B cell (primary cell): ENCODE data around the gene SH3RF3. TPM values are rescaled to one million over a fixed set of nuclear protein-coding genes. Genes with fewer than 3 reads are reported as not detected.

Experiments used
- ATAC-seq: fragments of 200-7000 bp; cut with Tn5 transposase; one replicate; pipeline ENCODE4 v1.10.0; 2021; ENCODE audit warnings: low read depth, mild to moderate bottlenecking, moderate number of reproducible peaks, moderate library complexity
- CTCF ChIA-PET: fragments of 350-600 bp; sonication (Branson Sonifier 250); formaldehyde crosslinking; loops from one replicate; lab custom pipeline; 2021; ENCODE audit warnings: antibody characterized with exemption, inconsistent platforms; lab: Charles Lee
- POLR2A ChIA-PET: fragments of 350-600 bp; sonication (Branson Sonifier 250); formaldehyde crosslinking; loops from one replicate; lab custom pipeline; 2021; ENCODE audit warnings: antibody characterized with exemption; lab: Charles Lee
- DNase-seq: peaks from one replicate; pipeline ENCODE4 v3.0.0; 2013
- H2AFZ ChIP-seq: 2 replicates; pipeline ENCODE4 v1.6.1; 2012; ENCODE audit warnings: mild to moderate bottlenecking, low read depth, low read length; ENCODE audit not compliant: insufficient read depth, poor library complexity, severe bottlenecking
- H3K27ac ChIP-seq, 2 donors: 1 replicate in 1 of 2; 2 replicates in 1 of 2; pipeline ENCODE4 v1.5.1; 2012 to 2013; ENCODE audit warnings: low read length in 2 of 2, mild to moderate bottlenecking in 2 of 2, moderate library complexity in 1 of 2
- H3K27me3 ChIP-seq, 4 experiments: fragments of 200-600 bp in 1 of 4; sonication (generic) in 1 of 4; replicated peaks in 1 of 4; 1 replicate in 2 of 4; 2 replicates in 2 of 4; pipeline versions ENCODE4 v1.6.1 to v1.7.0; 2013 to 2016; ENCODE audit warnings: low read length in 3 of 4, mild to moderate bottlenecking in 2 of 4, mixed read lengths in 1 of 4, moderate library complexity in 1 of 4; ENCODE audit not compliant: insufficient read depth in 4 of 4, control insufficient read depth in 3 of 4; ENCODE audit errors: control extremely low read depth in 1 of 4
- H3K36me3 ChIP-seq, 2 experiments: replicated peaks in 1 of 2; 1 replicate in 1 of 2; 2 replicates in 1 of 2; pipeline versions ENCODE4 v1.6.1 to v1.7.1; 2013; ENCODE audit warnings: low read length in 1 of 2; ENCODE audit not compliant: insufficient read depth in 2 of 2, control insufficient read depth in 1 of 2; ENCODE audit errors: control extremely low read depth in 1 of 2, extremely low read depth in 1 of 2
- H3K4me1 ChIP-seq, 2 donors: fragments of 200-600 bp in 1 of 2; sonication (generic) in 1 of 2; 1 replicate in 1 of 2; 2 replicates in 1 of 2; pipeline versions ENCODE4 v1.5.1 to v1.6.1; 2013 to 2017; ENCODE audit warnings: low read length in 2 of 2; ENCODE audit not compliant: control insufficient read depth in 2 of 2, insufficient read depth in 2 of 2
- H3K4me2 ChIP-seq: replicated peaks from 2 replicates; pipeline ENCODE3; 2012; ENCODE audit warnings: mild to moderate bottlenecking, low read depth, low read length; ENCODE audit not compliant: poor library complexity, severe bottlenecking
- H3K4me3 ChIP-seq, 5 experiments: fragments of 200-600 bp in 1 of 5; sonication (generic) in 1 of 5; 1 replicate in 3 of 5; 2 replicates in 2 of 5; pipeline versions ENCODE4 v1.5.1 to v1.7.0; 2011 to 2016; ENCODE audit warnings: low read length in 4 of 5, mild to moderate bottlenecking in 4 of 5, low read depth in 2 of 5, control low read depth in 1 of 5, moderate library complexity in 1 of 5; ENCODE audit not compliant: insufficient read depth in 1 of 5; ENCODE audit errors: control extremely low read depth in 1 of 5, extremely low read depth in 1 of 5
- H3K79me2 ChIP-seq: fragments of 200-600 bp; sonication (generic); one replicate; pipeline ENCODE4 v1.6.0; 2016; ENCODE audit warnings: low read length; ENCODE audit not compliant: control insufficient read depth, insufficient read depth
- H3K9ac ChIP-seq: fragments of 200-600 bp; sonication (generic); 2 replicates; pipeline ENCODE4 v1.6.1; 2017; ENCODE audit warnings: mild to moderate bottlenecking, low read length, moderate library complexity
- H3K9me3 ChIP-seq, 3 donors: one replicate each; pipeline versions ENCODE4 v1.6.1 to v1.7.1; 2013; ENCODE audit warnings: low read length in 2 of 3; ENCODE audit not compliant: control insufficient read depth in 2 of 3, insufficient read depth in 1 of 3; ENCODE audit errors: control extremely low read depth in 1 of 3
- H4K20me1 ChIP-seq: 2 replicates; pipeline ENCODE4 v1.6.0; 2012; ENCODE audit warnings: mild to moderate bottlenecking, low read length; ENCODE audit not compliant: insufficient read depth, control insufficient read depth, poor library complexity, severe bottlenecking
- H3K27ac Mint-ChIP-seq: one replicate; pipeline ENCODE4 v1.8.0; 2021; ENCODE audit warnings: mixed read lengths
- H3K27me3 Mint-ChIP-seq: one replicate; pipeline ENCODE4 v1.8.0; 2021; ENCODE audit warnings: mixed read lengths
- H3K4me1 Mint-ChIP-seq: one replicate; pipeline ENCODE4 v1.8.0; 2021; ENCODE audit warnings: mixed read lengths
- H3K4me3 Mint-ChIP-seq: one replicate; pipeline ENCODE4 v1.8.0; 2021; ENCODE audit warnings: mixed read lengths
- H3K9me3 Mint-ChIP-seq: one replicate; pipeline ENCODE4 v1.8.0; 2022; ENCODE audit warnings: mixed read lengths; ENCODE audit not compliant: insufficient read depth
- EZH2 ChIP-seq: IDR thresholded peaks from 2 replicates; pipeline ENCODE4 v1.6.1; 2012; ENCODE audit warnings: borderline replicate concordance, low read depth, mild to moderate bottlenecking, moderate library complexity, low read length; ENCODE audit not compliant: insufficient read depth, poor library complexity, severe bottlenecking
- WGBS: methylation state at CpG from one replicate; pipeline ENCODE4 v1.1.5; 2013; ENCODE audit warnings: missing lambda C conversion rate; ENCODE audit not compliant: insufficient coverage; 5-methylcytosine and 5-hydroxymethylcytosine counted together
- intact Hi-C: fragments of 100-400 bp; cut with micrococcal nuclease; formaldehyde crosslinking; loops from one replicate; pipeline ENCODE4 v1.10.0; 2022
- polyA plus RNA-seq: library from polyadenylated mRNA; depleted of rRNA; stranded (reverse); fragments of >200 nt; gene quantifications from 2 replicates; pipeline ENCODE4 v1.2.3, GENCODE V29; 2012
- total RNA-seq, 2 donors: library from RNA; stranded (reverse); fragments of 120-200 nt in 1 of 2; gene quantifications; 1 replicate in 1 of 2; 2 replicates in 1 of 2; pipeline versions ENCODE4 v1.2.3 to v1.2.4, GENCODE V29; 2013 to 2022
- TF ChIP-seq, protein P1 (sequence below): fragments of 200-600 bp; IDR thresholded peaks from one replicate; pipeline ENCODE4 v1.8.0; 2022; ENCODE audit warnings: antibody characterized with exemption, mild to moderate bottlenecking

The SH3RF3 gene
- total and polyA plus RNA-seq, 2 donors (not counting 1 experiment from before 2014, with no cell fraction given) = 0.07 to 1.2 TPM

DNA sequence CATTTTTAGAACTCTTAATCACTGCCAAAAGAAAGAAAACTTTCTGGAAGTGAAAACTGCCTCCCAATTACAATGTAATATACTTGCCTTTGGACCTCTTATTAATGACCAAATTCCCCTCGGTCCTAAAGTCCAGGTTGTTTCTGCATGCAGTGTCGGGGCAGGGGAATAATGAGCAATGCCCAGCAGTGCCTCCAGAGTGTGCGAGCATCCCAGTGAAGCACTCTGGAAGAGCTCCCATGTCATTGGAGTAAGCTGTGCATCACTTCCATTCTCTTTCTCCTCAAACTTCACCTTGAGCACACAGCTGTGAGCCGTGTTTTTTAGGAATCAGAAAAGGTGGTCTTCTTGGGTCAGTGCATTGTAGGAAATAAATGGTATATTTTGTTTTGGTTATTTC, 107.1 kb downstream of the SH3RF3 start:
- no peak overlapping the region for H3K4me3 ChIP-seq
- intact Hi-C loops = no loop called here
- H3K4me1 ChIP-seq = peaks cover 34 to 61% of the 10 kb centered on the region in 2 donors
- CTCF ChIA-PET = no interaction called here
- H3K9ac ChIP-seq = no peak overlapping the region
- no peak overlapping the region for H2AFZ ChIP-seq
- POLR2A ChIA-PET = no interaction called here
- peaks cover 2% of the 10 kb centered on the region for H3K9me3 Mint-ChIP-seq
- no peak overlapping the region for H3K27ac Mint-ChIP-seq
- peaks cover 0 to 3% (median 0%) of the 10 kb centered on the region in 3 donors for H3K9me3 ChIP-seq
- TF ChIP-seq EZH2 = no peak
- TF ChIP-seq, protein P1, sequence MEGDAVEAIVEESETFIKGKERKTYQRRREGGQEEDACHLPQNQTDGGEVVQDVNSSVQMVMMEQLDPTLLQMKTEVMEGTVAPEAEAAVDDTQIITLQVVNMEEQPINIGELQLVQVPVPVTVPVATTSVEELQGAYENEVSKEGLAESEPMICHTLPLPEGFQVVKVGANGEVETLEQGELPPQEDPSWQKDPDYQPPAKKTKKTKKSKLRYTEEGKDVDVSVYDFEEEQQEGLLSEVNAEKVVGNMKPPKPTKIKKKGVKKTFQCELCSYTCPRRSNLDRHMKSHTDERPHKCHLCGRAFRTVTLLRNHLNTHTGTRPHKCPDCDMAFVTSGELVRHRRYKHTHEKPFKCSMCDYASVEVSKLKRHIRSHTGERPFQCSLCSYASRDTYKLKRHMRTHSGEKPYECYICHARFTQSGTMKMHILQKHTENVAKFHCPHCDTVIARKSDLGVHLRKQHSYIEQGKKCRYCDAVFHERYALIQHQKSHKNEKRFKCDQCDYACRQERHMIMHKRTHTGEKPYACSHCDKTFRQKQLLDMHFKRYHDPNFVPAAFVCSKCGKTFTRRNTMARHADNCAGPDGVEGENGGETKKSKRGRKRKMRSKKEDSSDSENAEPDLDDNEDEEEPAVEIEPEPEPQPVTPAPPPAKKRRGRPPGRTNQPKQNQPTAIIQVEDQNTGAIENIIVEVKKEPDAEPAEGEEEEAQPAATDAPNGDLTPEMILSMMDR = no peak
- no peaks in the 10 kb centered on the region for H3K27me3 Mint-ChIP-seq
- peaks cover 61% of the 10 kb centered on the region for H3K4me1 Mint-ChIP-seq
- 89% methylated on average over 3 of the region's 4 CpGs for WGBS
- no peak overlapping the region for H3K4me3 Mint-ChIP-seq
- no peak overlapping the region for H3K4me2 ChIP-seq
- no peak overlapping the region for H3K27ac ChIP-seq
- H3K36me3 ChIP-seq = no peaks in the 10 kb centered on the region
- no peak for ATAC-seq
- H3K27me3 ChIP-seq = no peaks in the 10 kb centered on the region
- no peaks in the 10 kb centered on the region for H4K20me1 ChIP-seq
- peaks cover under 1% of the 10 kb centered on the region for H3K79me2 ChIP-seq
- no peak for DNase-seq

DNA sequence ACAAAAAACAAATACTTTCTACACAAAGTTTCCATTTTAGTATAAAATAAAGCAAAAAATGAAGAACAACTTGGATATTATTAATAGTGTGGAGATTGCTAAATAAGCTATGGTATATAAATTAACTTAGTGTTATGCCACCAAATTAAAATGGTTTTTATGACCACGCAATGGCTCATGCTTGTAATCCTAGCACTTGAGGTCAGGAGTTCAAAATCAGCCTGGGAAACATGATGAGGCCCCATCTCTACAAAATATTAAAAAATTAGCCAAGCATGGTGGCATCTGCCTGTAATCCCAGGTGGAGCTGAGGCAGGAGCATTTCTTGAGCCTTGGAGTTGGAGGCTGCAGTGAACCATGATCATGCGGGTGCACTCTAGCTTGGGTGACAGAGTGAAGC, 108.8 kb downstream of the SH3RF3 start:
- TF ChIP-seq, protein P1 = no peak
- TF ChIP-seq EZH2 = no peak
- Histone ChIP-seq H3K27ac (peak overlapping the region in 1 of 2 donors; percentile 19), H3K9ac (no peak overlapping the region), H3K9me3 (peaks cover 0 to 3% (median 0%) of the 10 kb centered on the region in 3 donors), H3K4me1 (peaks cover 27 to 49% of the 10 kb centered on the region in 2 donors), H4K20me1 (no peaks in the 10 kb centered on the region), H3K79me2 (no peaks in the 10 kb centered on the region), H3K27me3 (no peaks in the 10 kb centered on the region), H2AFZ (no peak overlapping the region), H3K4me2 (peak overlapping the region; percentile 55), H3K4me3 (no peak overlapping the region), H3K36me3 (no peaks in the 10 kb centered on the region)
- Mint-ChIP-seq H3K4me3 (no peak overlapping the region), H3K4me1 (peaks cover 48% of the 10 kb centered on the region), H3K27me3 (no peaks in the 10 kb centered on the region), H3K27ac (no peak overlapping the region), H3K9me3 (peaks cover 2% of the 10 kb centered on the region)
- no peak for ATAC-seq
- CTCF ChIA-PET = no interaction called here
- no peak for DNase-seq
- intact Hi-C loops = no loop called here
- 100% methylated on average over 1 of the region's 2 CpGs for WGBS
- POLR2A ChIA-PET = interaction anchor here (1.6 kb wide), 1 partner anchor 23 kb away, joined by 5 read pairs; no protein-coding TSS in a partner anchor
